Sigmoid colon (tissue), 4 donors: ENCODE measurements around the gene LTK.

ENCODE experiments used
- CTCF ChIP-seq, 4 experiments: fragments of 450-650 bp in 3 of 4; fragments of 200-600 bp in 1 of 4; IDR thresholded peaks; one replicate each; pipeline ENCODE4 v1.5.1; 2016 to 2019; ENCODE audit warnings: antibody characterized with exemption in 4 of 4, mild to moderate bottlenecking in 3 of 4, moderate library complexity in 2 of 4
- POLR2AphosphoS5 ChIP-seq, 4 donors: sonication (generic); formaldehyde crosslinking; IDR thresholded peaks; one replicate each; pipeline ENCODE4 v1.6.1; 2017; ENCODE audit warnings: antibody characterized with exemption in 4 of 4

GRCh38 chr15:41554343-41554742 lies 40.7 kb upstream of the LTK start:
- no peak for TF ChIP-seq CTCF (IDR thresholded peaks at IDR 0.05)
- no peak for TF ChIP-seq POLR2AphosphoS5 (IDR thresholded peaks at IDR 0.05)
